Activated CD4-positive, alpha-beta T cell treated with anti-CD3 and anti-CD28 coated beads, Interleukin-2, amount 10 ng/mL, durations not matched to agents 7 days and 5 days (primary cell): ENCODE measurements around the gene IARS2. TPM values are rescaled to one million over a fixed set of nuclear protein-coding genes. Genes with fewer than 3 reads are reported as not detected.

Source experiments
- CTCF ChIA-PET: fragments of 350-600 bp; sonication (Branson Sonifier 250); formaldehyde crosslinking; loops from one replicate; lab custom pipeline; 2021; ENCODE audit warnings: antibody characterized with exemption; lab: Charles Lee
- POLR2A ChIA-PET: fragments of 350-600 bp; sonication (Branson Sonifier 250); formaldehyde crosslinking; loops from one replicate; lab custom pipeline; 2021; ENCODE audit warnings: antibody characterized with exemption; lab: Charles Lee
- DNase-seq: peaks from one replicate; pipeline ENCODE4 v3.0.0-alpha.2; 2020
- H3K27ac Mint-ChIP-seq: one replicate; pipeline ENCODE4 v1.8.0; 2021; ENCODE audit warnings: mild to moderate bottlenecking, moderate library complexity, mixed read lengths
- H3K27me3 Mint-ChIP-seq: one replicate; pipeline ENCODE4 v1.8.0; 2021; ENCODE audit warnings: mixed read lengths
- H3K36me3 Mint-ChIP-seq: one replicate; pipeline ENCODE4 v1.8.0; 2021; ENCODE audit warnings: low read depth, mixed read lengths
- H3K4me1 Mint-ChIP-seq: one replicate; pipeline ENCODE4 v1.8.0; 2021; ENCODE audit warnings: mixed read lengths
- H3K4me3 Mint-ChIP-seq: one replicate; pipeline ENCODE4 v1.8.0; 2021; ENCODE audit warnings: mild to moderate bottlenecking, moderate library complexity, mixed read lengths
- H3K9me3 Mint-ChIP-seq: one replicate; pipeline ENCODE4 v1.8.0; 2021; ENCODE audit warnings: mixed read lengths
- total RNA-seq, 2 experiments: library from RNA; stranded (reverse); gene quantifications; one replicate each; pipeline ENCODE4 v1.2.3, GENCODE V29; 2021

The IARS2 gene
- 10 to 100 TPM; 55.4 to 55.8 TPM for total RNA-seq

DNA sequence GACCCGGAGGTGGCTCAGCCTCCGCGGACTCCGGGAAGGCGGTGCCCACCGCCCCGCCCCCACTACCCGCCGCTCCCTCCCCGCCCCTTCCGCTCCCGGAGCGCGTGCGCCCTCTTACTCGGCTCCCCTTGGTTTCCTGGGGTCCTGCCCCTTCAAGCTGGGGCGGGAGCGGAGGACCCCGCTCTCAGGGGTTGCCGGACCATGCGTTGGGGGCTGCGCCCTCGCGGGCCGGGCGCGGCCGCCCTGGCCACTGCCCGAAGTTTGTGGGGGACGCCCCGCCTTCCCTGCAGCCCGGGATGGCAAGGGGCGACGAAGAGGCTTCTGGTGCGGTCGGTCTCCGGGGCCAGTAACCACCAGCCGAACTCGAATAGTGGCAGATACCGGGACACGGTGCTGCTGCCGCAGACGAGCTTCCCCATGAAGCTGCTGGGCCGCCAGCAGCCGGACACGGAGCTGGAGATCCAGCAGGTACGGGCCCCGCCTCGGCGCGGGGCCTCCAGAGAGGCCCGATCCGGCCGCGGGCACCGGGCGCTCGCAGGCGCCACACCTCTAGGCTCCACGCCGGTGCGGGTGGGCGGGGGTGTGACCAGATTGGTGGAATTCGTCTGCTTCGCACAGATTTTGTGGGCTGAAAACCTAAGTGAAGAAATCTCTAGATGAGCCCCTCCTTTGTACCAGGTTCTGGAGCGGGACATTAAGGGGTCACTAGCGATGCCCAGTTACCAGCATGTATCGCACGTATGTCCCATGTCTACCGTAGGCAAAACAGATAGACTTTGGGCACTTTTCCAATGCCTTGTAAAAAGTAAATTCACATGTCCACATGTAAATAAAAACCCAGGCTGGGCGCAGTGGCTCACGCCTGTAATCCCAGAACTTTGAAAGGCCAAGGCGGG, at the start of gene IARS2:
TSS of gene IARS2 (plus strand) at position 117 of the 896 bp plus-strand sequence. CDS start at position 202, 85 bp downstream.
- peaks cover 21% of the 10 kb centered on the region for H3K36me3 Mint-ChIP-seq
- CTCF ChIA-PET = interaction anchor here (0.9 kb wide), 1 partner anchor 13 kb away, joined by 3 read pairs; no protein-coding TSS in a partner anchor
- H3K27ac Mint-ChIP-seq = peak within 1 kb of the TSS; percentile 79
- peaks cover 33% of the 10 kb centered on the region for H3K4me1 Mint-ChIP-seq
- no peaks in the 10 kb centered on the region for H3K9me3 Mint-ChIP-seq
- DNase-seq = peak; percentile 91
- POLR2A ChIA-PET = no interaction called here
- H3K4me3 Mint-ChIP-seq = peak within 1 kb of the TSS; percentile 74
- no peaks in the 10 kb centered on the region for H3K27me3 Mint-ChIP-seq

DNA sequence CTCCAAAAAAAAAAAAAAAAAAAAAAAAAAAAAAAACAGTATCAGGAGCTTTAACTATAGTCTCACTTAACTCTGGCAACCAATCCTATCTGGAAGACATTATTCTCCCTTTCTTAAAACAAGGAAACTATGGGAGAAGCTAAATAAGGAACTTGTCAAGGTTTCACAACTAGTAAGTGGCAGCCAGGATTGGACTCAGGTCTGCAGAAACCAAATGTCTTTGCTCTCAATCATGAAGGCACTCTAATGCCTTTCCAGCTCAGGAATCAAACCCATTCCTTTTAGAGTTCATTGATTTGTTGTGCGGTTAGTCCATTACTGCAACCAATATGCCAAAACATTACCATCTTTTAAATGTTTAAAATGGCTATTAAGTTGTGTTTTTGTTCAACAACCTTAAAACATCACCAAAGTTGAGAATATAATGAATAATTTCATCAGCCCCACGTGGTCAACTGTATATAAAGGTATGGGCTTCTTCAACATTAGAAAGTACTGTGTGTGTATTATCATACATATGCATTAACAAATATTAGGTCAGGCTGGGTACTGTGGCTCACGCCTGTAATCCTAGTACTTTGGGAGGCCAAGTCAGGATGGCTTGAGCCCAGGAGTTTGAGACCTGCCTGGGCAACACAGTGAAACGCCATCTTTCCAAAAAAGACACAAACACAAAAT, 49.1 kb upstream of the IARS2 start:
- H3K27me3 Mint-ChIP-seq = no peaks in the 10 kb centered on the region
- CTCF ChIA-PET = interaction anchor here (1.0 kb wide), 1 partner anchor 9 kb away, joined by 3 read pairs; no protein-coding TSS in a partner anchor
- H3K9me3 Mint-ChIP-seq = no peaks in the 10 kb centered on the region
- DNase-seq = no peak
- H3K27ac Mint-ChIP-seq = peak overlapping the region; percentile 97
- H3K4me3 Mint-ChIP-seq = peak overlapping the region; percentile 98
- peaks cover 52% of the 10 kb centered on the region for H3K4me1 Mint-ChIP-seq
- peaks cover 12% of the 10 kb centered on the region for H3K36me3 Mint-ChIP-seq
- POLR2A ChIA-PET = interaction anchor here (1.2 kb wide), 1 partner anchor 13 kb away, joined by 3 read pairs; no protein-coding TSS in a partner anchor

DNA sequence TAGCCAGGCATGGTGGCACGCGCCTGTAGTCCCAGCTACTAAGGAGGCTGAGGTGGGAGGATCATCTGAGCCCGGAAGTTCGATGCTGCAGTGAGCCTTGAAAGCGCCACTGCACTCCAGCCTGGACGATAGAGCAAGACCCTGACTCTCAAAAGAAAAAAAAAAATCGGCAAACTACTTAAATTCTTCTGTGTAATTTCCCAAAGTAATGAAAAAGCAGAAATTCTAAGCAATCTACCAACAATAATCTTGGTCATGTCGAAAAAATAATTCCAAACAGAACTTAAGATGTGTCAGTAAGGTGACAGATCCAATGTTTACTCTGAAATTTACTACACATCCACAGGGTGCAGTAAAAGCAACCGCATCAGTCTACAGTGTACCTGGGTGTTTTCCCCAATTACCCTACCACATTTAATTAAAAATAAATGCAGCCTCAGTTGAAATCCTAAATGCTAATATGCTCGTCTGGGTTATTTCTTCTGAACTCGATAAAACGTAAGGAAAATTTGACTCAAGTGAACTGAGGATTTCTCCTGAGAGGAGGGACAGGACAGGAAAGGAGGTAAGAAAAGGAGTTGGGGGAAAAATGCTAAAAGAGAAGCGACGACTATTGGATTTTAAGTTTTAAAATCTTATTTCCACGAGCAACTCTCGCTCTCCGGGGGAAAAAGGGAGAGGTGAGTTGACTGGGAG, 48.4 kb upstream of the IARS2 start:
- ChIA-PET POLR2A (interaction anchor here (1.2 kb wide), 1 partner anchor 14 kb away, joined by 3 read pairs; no protein-coding TSS in a partner anchor), CTCF (interaction anchor here (0.6 to 1.0 kb wide), 9 partner anchors 8 to 128 kb away, joined by 3 to 5 read pairs (median 4); no protein-coding TSS in a partner anchor)
- Mint-ChIP-seq H3K4me3 (peak overlapping the region; percentile 98), H3K27ac (peak overlapping the region; percentile 97), H3K36me3 (peaks cover 12% of the 10 kb centered on the region), H3K27me3 (no peaks in the 10 kb centered on the region), H3K4me1 (peaks cover 52% of the 10 kb centered on the region), H3K9me3 (no peaks in the 10 kb centered on the region)
- peak; percentile 14 for DNase-seq

DNA sequence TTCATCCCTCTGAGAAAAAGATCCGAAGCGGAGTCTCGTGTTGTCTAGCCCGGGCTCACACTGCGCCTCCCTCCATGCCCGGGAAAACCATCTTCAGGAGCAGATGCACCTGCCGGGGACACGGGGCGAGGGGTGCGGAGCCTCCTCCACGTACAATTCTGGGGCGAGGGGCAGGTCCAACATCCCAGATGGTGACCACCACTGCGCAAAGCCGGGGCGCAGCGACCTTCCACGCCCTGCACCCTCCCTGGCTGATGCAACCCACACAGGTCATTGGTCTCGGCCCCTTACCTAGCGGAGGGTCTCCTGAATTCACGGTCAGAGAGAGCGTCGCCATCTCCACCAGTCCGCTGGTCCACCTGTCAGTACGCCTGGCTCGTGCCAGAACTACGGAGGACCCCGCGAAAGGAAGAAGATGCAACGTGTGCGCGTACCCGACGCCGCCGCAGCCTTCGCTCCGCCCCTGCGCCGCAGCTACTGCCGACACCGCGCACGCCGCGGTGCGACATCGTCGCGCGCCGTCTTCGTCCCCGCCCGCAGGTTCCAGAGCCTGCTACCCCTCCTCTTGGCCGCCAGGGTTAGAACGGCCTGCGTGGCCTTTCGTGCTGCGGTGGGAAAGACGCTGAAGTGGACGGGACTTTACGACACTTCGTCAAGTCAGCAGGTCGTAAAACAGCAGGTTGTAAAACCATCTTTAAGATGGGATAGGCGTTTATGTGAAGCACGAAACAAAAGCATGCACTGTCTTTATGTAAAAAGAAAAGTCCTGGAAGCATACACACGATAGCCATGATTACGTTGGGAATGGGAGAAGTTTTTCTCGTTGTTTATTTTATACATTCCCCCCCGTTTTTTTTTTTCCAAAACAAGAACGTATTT, 47.6 kb upstream of the IARS2 start, which contains the start of gene EPRS1:
TSS of gene EPRS1 (minus strand) at position 454 of the 879 bp plus-strand sequence. CDS start at position 337, 117 bp downstream.
- Mint-ChIP-seq H3K27me3 (no peaks in the 10 kb centered on the region), H3K4me1 (peaks cover 47% of the 10 kb centered on the region), H3K9me3 (no peaks in the 10 kb centered on the region), H3K36me3 (peaks cover 12% of the 10 kb centered on the region), H3K4me3 (peak within 1 kb of the TSS; percentile 98), H3K27ac (peak within 1 kb of the TSS; percentile 97)
- POLR2A ChIA-PET = no interaction called here
- DNase-seq = peak; percentile 95
- CTCF ChIA-PET = interaction anchor here (0.6 to 1.0 kb wide), 9 partner anchors 8 to 129 kb away, joined by 3 to 5 read pairs (median 4); no protein-coding TSS in a partner anchor

DNA sequence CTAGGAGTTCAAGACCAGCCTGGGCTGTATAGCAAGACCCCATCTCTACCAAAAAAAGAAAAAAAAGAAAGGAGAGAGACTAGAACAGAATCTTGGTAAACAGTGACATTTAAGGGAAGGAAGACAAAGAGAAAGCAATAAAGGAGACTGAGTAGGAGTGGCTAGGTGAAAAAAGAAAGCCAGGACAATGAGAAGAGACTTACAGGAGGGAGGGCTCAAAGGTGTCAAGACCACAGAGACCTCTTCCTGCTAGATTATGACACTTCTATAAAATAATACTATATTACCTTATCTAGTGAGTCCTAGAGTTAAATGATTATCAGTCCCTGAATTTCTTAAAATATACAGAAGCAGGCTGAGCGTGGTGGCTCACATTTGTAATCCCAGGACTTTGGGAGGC, 37.6 kb upstream of the IARS2 start:
- H3K27me3 Mint-ChIP-seq = no peaks in the 10 kb centered on the region
- no peak overlapping the region for H3K4me3 Mint-ChIP-seq
- H3K4me1 Mint-ChIP-seq = peaks cover 5% of the 10 kb centered on the region
- H3K27ac Mint-ChIP-seq = peak overlapping the region; percentile 44
- no peaks in the 10 kb centered on the region for H3K9me3 Mint-ChIP-seq
- ChIA-PET CTCF (no interaction called here), POLR2A (no interaction called here)
- H3K36me3 Mint-ChIP-seq = peaks cover 6% of the 10 kb centered on the region
- no peak for DNase-seq

DNA sequence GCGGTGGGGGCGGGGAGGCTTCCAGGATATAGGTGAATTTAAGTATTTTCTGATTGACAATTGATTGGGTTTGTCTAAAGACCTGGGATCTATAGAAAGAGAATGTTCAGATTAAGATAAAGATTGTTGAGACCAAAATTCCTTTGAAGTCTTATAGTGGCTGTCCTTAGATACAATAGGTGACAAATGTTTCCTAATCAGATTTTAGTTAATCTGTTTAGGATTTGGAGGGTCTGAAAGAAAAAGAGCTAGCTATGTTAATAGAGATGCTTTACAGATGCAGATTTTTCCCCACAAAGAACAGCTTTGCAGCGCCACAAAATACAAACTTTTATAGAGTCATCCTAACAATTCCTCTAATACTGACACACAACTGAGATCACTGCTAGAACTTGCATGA, 33.1 kb upstream of the IARS2 start:
- Mint-ChIP-seq H3K36me3 (peaks cover 27% of the 10 kb centered on the region), H3K4me3 (no peak overlapping the region), H3K4me1 (peaks cover 5% of the 10 kb centered on the region), H3K27ac (no peak overlapping the region), H3K27me3 (no peaks in the 10 kb centered on the region), H3K9me3 (no peaks in the 10 kb centered on the region)
- CTCF ChIA-PET = no interaction called here
- POLR2A ChIA-PET = no interaction called here
- DNase-seq = no peak

DNA sequence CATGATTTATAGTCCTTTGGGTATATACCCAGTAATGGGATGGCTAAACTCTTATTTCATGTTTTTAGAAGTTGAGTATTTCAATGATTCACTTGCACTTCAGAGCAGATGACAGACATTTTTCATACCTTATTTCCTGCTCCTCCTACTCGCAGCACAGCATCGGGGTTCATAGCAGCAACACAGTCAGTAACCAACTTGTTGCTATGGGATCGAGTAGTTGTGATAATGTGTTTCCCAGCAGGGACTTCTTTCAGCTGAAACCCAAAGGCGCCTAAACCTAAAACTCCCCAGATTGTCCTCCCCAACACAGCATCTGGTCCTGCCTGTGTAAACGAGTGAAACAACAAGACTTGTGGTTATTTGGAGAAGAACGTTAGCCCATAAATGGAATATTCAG, 31.3 kb upstream of the IARS2 start:
- ChIA-PET POLR2A (no interaction called here), CTCF (no interaction called here)
- Mint-ChIP-seq H3K4me1 (no peaks in the 10 kb centered on the region), H3K27me3 (no peaks in the 10 kb centered on the region), H3K4me3 (no peak overlapping the region), H3K27ac (no peak overlapping the region), H3K9me3 (no peaks in the 10 kb centered on the region), H3K36me3 (peaks cover 27% of the 10 kb centered on the region)
- DNase-seq = no peak

DNA sequence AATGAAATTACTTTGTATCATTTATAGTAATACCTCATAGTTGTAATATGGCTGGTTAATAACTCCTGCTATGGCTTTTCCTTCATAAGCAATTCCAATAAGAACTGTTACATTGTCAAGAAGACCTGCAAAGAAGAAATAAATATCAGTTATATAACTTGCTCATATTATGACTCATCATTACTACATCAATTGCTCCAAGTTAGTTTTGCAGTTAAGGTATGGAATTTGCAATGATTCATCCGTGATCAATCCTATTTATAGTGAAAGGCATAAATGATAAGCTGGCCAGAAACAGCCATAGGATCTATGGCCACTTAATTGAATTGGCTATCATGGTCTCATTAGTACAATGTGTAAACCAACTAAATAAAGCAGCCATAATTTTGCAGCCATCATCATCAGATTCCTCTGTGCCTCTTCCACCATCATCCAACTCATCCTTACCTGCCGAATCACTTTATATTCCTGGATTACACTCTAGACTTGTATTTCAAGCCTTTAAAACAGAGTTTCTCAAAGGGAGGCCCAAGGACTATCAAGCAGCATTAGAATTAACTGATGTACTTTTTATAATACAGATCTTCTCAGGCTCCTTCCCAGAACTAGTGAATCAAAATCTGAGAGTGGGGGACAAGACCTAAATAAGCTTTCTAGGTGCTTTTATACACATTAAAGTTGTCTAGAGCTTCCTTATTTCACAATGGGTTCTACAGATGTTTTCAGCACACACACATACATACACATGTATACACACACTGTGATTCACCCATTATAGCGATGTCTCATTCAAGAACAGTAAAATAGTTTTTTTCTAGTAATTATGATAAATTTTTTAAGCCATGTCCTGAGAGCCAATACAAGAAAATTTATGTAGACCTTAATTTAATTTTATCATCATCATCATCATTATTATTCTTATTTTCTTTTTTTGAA, 26.4 kb upstream of the IARS2 start:
- CTCF ChIA-PET = interaction anchor here (0.6 to 0.9 kb wide), 2 partner anchors 17 to 49 kb away, joined by 3 read pairs; no protein-coding TSS in a partner anchor
- H3K9me3 Mint-ChIP-seq = no peaks in the 10 kb centered on the region
- H3K27me3 Mint-ChIP-seq = no peaks in the 10 kb centered on the region
- peaks cover 30% of the 10 kb centered on the region for H3K36me3 Mint-ChIP-seq
- no peak for DNase-seq
- H3K4me3 Mint-ChIP-seq = no peak overlapping the region
- H3K27ac Mint-ChIP-seq = no peak overlapping the region
- no peaks in the 10 kb centered on the region for H3K4me1 Mint-ChIP-seq
- POLR2A ChIA-PET = no interaction called here

DNA sequence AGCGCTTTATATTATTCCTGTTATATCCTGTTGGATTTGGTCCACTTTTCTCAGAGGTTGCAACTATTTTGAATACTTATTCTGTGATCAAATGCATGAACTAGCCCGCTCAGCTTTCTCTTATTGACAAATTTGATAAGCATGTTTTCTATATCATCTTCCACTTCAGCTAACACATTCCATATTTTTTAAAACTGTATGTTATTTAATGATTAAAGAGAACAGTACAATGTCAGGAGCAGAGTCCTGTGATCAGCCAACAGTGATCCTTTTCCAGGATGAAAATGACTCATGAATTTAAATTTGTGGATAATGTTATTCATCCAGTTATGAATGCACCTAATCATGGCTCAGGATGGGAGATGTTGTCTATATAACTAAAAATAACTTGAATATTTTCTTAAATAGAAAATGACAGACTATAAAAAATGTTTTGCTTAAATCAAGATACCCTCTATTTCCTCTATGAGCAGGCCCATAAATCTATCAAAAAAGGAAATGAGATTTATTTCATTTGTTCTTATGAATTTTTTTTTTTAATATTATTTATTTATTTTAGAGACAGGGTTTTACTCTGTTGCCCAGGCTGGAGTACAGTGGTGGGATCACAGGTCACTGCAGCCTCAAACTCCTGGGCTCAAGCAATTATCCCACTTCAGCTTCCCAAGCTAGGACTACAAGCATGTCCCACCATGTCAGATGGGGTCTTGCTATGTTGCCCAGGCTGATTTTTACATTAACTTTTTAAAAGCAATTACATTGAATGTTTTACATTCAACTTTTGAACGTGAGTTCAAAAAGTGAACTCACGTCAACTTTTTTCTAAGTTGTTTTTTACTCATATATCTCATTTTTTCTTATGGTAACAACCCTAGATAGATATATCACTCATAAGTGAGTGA, 16.8 kb upstream of the IARS2 start:
- Mint-ChIP-seq H3K36me3 (peaks cover 32% of the 10 kb centered on the region), H3K4me3 (no peak overlapping the region), H3K27me3 (no peaks in the 10 kb centered on the region), H3K4me1 (peaks cover 2% of the 10 kb centered on the region), H3K27ac (no peak overlapping the region), H3K9me3 (no peaks in the 10 kb centered on the region)
- DNase-seq = no peak
- ChIA-PET POLR2A (no interaction called here), CTCF (no interaction called here)

DNA sequence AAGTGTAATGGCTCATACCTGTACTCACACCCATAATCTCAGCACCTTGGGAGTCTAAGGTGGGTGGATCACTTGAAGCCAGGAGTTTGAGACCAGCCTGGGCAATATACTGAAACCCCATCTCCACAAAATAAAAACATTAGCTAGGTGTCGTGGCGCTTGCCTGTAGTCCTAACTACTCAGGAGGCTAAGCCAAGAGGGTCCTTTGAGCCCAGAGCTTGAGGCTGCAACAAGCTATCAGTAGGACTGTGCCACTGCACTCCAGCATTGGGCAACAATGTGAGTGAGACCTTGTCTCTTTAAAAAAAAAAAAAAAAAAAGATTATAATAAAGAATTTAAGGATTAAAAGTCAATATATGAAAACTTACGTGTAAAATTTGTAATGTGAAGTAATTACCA, 16.0 kb upstream of the IARS2 start:
- ChIA-PET POLR2A (no interaction called here), CTCF (no interaction called here)
- no peaks in the 10 kb centered on the region for H3K9me3 Mint-ChIP-seq
- H3K27me3 Mint-ChIP-seq = no peaks in the 10 kb centered on the region
- H3K4me3 Mint-ChIP-seq = no peak overlapping the region
- H3K27ac Mint-ChIP-seq = no peak overlapping the region
- peaks cover 2% of the 10 kb centered on the region for H3K4me1 Mint-ChIP-seq
- peaks cover 26% of the 10 kb centered on the region for H3K36me3 Mint-ChIP-seq
- no peak for DNase-seq
